HFF-Myc (cell line): ENCODE data around the gene UBASH3A.

ENCODE experiments used
- DNase-seq: peaks from one replicate; pipeline ENCODE4 v3.0.0-alpha.2; 2011; ENCODE audit warnings: low read depth; ENCODE audit errors: extremely low read depth
- H3K4me3 ChIP-seq: replicated peaks from 2 replicates; pipeline ENCODE4 v1.5.1; 2011; ENCODE audit warnings: low read depth, mild to moderate bottlenecking, control low read depth, low read length
- CTCF ChIP-seq: IDR thresholded peaks from 2 replicates; pipeline ENCODE4 v1.5.1; 2012; ENCODE audit warnings: mild to moderate bottlenecking, low read depth, low read length, control low read depth; ENCODE audit errors: missing control alignments

UBASH3A gene

GRCh38 chr21:42479582-42479981 lies 75.9 kb downstream of the UBASH3A start:
- no peak for DNase-seq
- TF ChIP-seq CTCF: no peak
- no peak overlapping the region for H3K4me3 ChIP-seq

DNA sequence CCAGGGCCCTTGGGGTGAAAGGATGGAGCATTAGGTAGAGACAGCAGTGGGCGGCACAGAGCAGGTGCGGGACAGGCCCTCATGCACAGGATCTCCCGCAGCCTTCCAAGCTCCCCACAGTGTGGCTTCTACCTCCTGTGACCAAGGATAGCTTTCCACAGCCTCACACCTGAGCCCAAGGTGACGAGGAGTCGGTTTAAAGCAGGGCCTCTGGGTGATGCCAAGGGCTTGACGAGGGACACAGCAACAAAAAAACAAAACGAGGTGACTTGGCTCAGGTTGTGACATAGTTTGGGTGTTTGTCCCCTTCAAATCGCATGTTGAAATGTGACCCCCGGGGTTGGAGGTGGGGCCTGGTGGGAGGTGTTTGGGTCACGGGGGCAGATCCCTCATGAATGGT lies 77.0 kb downstream of the UBASH3A start:
- no peak for TF ChIP-seq CTCF
- DNase-seq: no peak
- H3K4me3 ChIP-seq: no peak overlapping the region

DNA sequence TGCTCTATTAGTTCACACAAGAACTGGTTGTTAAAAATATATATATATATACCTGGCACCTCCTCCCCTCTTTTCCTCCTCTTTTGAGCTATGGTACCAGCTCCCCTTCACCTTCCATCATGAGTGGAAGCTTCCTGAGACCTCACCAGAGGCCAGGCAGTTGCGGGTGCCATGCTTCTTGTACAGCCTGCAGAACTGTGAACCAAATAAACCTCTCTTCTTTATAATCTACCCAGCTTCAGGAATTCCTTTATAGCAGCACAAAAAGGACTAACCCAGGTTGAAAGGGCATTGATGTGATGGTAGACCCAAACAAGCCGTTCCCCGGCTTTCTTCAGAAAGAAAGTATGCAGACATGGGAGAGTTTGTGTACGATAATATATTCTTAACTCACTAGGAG lies 77.5 kb downstream of the UBASH3A start:
- TF ChIP-seq CTCF: no peak
- no peak for DNase-seq
- no peak overlapping the region for H3K4me3 ChIP-seq

- no peak for TF ChIP-seq CTCF
- no peak for DNase-seq
- no peak overlapping the region for H3K4me3 ChIP-seq
These were observed 81.3 kb downstream of the UBASH3A start for GRCh38 chr21:42484966-42485365.

- no peak for TF ChIP-seq CTCF
- DNase-seq: no peak
- H3K4me3 ChIP-seq: no peak overlapping the region
These were observed 82.4 kb downstream of the UBASH3A start for GRCh38 chr21:42486072-42486471.

- no peak for DNase-seq
- no peak for TF ChIP-seq CTCF
- no peak overlapping the region for H3K4me3 ChIP-seq
These were observed 82.8 kb downstream of the UBASH3A start for GRCh38 chr21:42486531-42486930.

DNA sequence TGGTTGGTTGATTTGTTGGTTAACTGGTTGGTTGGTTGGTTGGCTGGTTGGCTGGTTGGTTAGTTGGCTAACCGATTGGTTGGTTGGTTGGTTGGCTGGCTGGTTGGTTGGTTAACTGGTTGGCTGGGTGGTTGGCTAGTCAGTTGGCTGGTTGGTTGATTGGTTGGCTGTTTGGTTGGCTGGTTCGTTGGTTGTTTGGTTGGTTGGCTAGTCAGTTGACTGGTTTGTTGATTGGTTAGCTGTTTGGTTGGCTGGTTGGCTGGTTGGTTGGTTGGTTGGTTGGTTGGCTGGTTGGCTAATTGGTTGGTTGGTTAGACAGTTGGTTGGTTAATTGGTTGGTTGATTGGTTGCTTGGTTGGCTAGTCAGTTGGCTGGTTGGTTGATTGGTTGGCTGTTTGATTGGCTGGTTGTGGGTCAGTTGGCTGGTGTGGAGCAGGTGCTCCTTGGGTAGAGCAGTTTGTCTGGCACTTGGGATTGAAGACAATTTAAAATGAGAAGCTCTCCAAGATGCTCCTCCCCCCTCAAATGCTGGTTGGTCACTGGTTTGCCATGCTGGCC lies 85.4 kb downstream of the UBASH3A start:
- DNase-seq: no peak
- no peak overlapping the region for H3K4me3 ChIP-seq
- no peak for TF ChIP-seq CTCF
